IMR-90 (cell line): ENCODE data around the gene TNFSF9. TPM values are rescaled to one million over a fixed set of nuclear protein-coding genes. Genes with fewer than 3 reads are reported as not detected.

ENCODE experiments used
- ATAC-seq: fragments of 200-7000 bp; cut with Tn5 transposase; 2 replicates; pipeline ENCODE4 v1.9.1; 2020; ENCODE audit warnings: low read depth, mild to moderate bottlenecking, moderate library complexity
- BruUV-seq: library from RNA; stranded (reverse); fragments of 400-500 nt; replicated peaks from 2 replicates; lab custom pipeline; 2021; lab: Mats Ljungman, UMichigan
- CTCF ChIA-PET: fragments of 300-600 bp; formaldehyde crosslinking; extraction: SDS; loops from one replicate; lab custom pipeline; 2021; ENCODE audit warnings: antibody characterized with exemption; lab: Yijun Ruan, JAX
- POLR2A ChIA-PET: fragments of 300-600 bp; sonication (Branson Sonifier 250); formaldehyde crosslinking; loops from one replicate; lab custom pipeline; 2022; ENCODE audit warnings: antibody characterized with exemption; ENCODE audit not compliant: unreplicated experiment; lab: Charles Lee
- DNase-seq: peaks from one replicate; pipeline ENCODE4 v3.0.0; 2013
- H2AFZ ChIP-seq: replicated peaks from 2 replicates; pipeline ENCODE3; 2013; ENCODE audit warnings: low read length, mild to moderate bottlenecking; ENCODE audit not compliant: poor library complexity
- H2AK5ac ChIP-seq: 2 replicates; pipeline ENCODE4 v1.6.1; 2013; ENCODE audit warnings: low read depth, low read length, inconsistent platforms
- H2AK9ac ChIP-seq: replicated peaks from 2 replicates; pipeline ENCODE3; 2013; ENCODE audit warnings: mild to moderate bottlenecking, low read depth, low read length, moderate library complexity; ENCODE audit not compliant: poor library complexity
- H2BK120ac ChIP-seq: 2 replicates; pipeline ENCODE4 v1.6.1; 2013; ENCODE audit warnings: low read depth, low read length, inconsistent platforms
- H2BK15ac ChIP-seq: 3 replicates; pipeline ENCODE4 v1.6.1; 2013; ENCODE audit warnings: low read depth, low read length, inconsistent platforms
- H2BK20ac ChIP-seq: 2 replicates; pipeline ENCODE4 v1.6.1; 2013; ENCODE audit warnings: low read depth, mild to moderate bottlenecking, inconsistent platforms, low read length, moderate library complexity
- H2BK5ac ChIP-seq: 2 replicates; pipeline ENCODE4 v1.6.1; 2013; ENCODE audit warnings: mild to moderate bottlenecking, low read depth, low read length, inconsistent platforms; ENCODE audit not compliant: poor library complexity, severe bottlenecking
- H3K14ac ChIP-seq: replicated peaks from 2 replicates; pipeline ENCODE4 v1.6.1; 2013; ENCODE audit warnings: low read depth, low read length, inconsistent platforms
- H3K18ac ChIP-seq: 2 replicates; pipeline ENCODE4 v1.6.1; 2013; ENCODE audit warnings: low read depth, low read length, control low read depth
- H3K23ac ChIP-seq: 2 replicates; pipeline ENCODE4 v1.6.1; 2013; ENCODE audit warnings: low read depth, low read length, inconsistent platforms
- H3K27ac ChIP-seq: 2 replicates; pipeline ENCODE4 v1.5.1; 2013; ENCODE audit warnings: mild to moderate bottlenecking, control low read depth, low read length; ENCODE audit not compliant: insufficient read depth
- H3K27me3 ChIP-seq: 2 replicates; pipeline ENCODE4 v1.6.1; 2013; ENCODE audit warnings: low read length; ENCODE audit not compliant: control insufficient read depth, insufficient read depth
- H3K36me3 ChIP-seq: 2 replicates; pipeline ENCODE4 v1.6.1; 2013; ENCODE audit warnings: low read length, mixed read lengths; ENCODE audit not compliant: control insufficient read depth, insufficient read depth
- H3K4ac ChIP-seq: 2 replicates; pipeline ENCODE4 v1.6.1; 2013; ENCODE audit warnings: low read depth, low read length, inconsistent platforms
- H3K4me1 ChIP-seq: 2 replicates; pipeline ENCODE4 v1.6.1; 2013; ENCODE audit warnings: low read length, mixed read lengths; ENCODE audit not compliant: control insufficient read depth, insufficient read depth
- H3K4me2 ChIP-seq: 2 replicates; pipeline ENCODE4 v1.6.1; 2013; ENCODE audit warnings: low read depth, mild to moderate bottlenecking, control low read depth, low read length, moderate library complexity
- H3K4me3 ChIP-seq: 2 replicates; pipeline ENCODE4 v1.5.1; 2013; ENCODE audit warnings: low read depth, mild to moderate bottlenecking, control low read depth, low read length, moderate library complexity; ENCODE audit not compliant: insufficient read depth
- H3K56ac ChIP-seq: 2 replicates; pipeline ENCODE4 v1.6.1; 2013; ENCODE audit warnings: low read length, inconsistent platforms; ENCODE audit not compliant: insufficient read depth; ENCODE audit errors: extremely low read depth
- H3K79me1 ChIP-seq, 2 experiments: 2 replicates each; pipeline ENCODE4 v1.6.1; 2013; ENCODE audit warnings: low read length in 2 of 2, inconsistent platforms in 1 of 2, low read depth in 1 of 2
- H3K9ac ChIP-seq: 2 replicates; pipeline ENCODE4 v1.6.1; 2013; ENCODE audit warnings: low read depth, low read length, control low read depth
- H3K9me1 ChIP-seq: 2 replicates; pipeline ENCODE4 v1.6.1; 2013; ENCODE audit warnings: low read length, inconsistent platforms; ENCODE audit not compliant: insufficient read depth
- H3K9me3 ChIP-seq: 2 replicates; pipeline ENCODE4 v1.6.1; 2013; ENCODE audit warnings: low read length; ENCODE audit not compliant: control insufficient read depth, insufficient read depth
- H4K20me1 ChIP-seq: 2 replicates; pipeline ENCODE4 v1.6.1; 2013; ENCODE audit warnings: low read length, inconsistent platforms; ENCODE audit not compliant: insufficient read depth
- H4K5ac ChIP-seq: 2 replicates; pipeline ENCODE4 v1.6.1; 2013; ENCODE audit warnings: mild to moderate bottlenecking, low read depth, low read length, control low read depth
- H4K8ac ChIP-seq, 2 experiments: 2 replicates each; pipeline ENCODE4 v1.6.1; 2013; ENCODE audit warnings: low read depth in 2 of 2, low read length in 2 of 2, control low read depth in 1 of 2, inconsistent platforms in 1 of 2
- H4K91ac ChIP-seq: 2 replicates; pipeline ENCODE4 v1.6.1; 2013; ENCODE audit warnings: low read depth, low read length, inconsistent platforms; ENCODE audit not compliant: insufficient read depth
- BHLHE40 ChIP-seq: fragments of 150-350 bp; IDR thresholded peaks from 2 replicates; pipeline ENCODE4 v1.6.1; 2016; ENCODE audit warnings: mild to moderate bottlenecking, low read depth, low read length
- RFX5 ChIP-seq: IDR thresholded peaks from 2 replicates; pipeline ENCODE4 v1.8.0; 2012; ENCODE audit warnings: low read depth, mild to moderate bottlenecking, low read length, moderate library complexity
- WGBS, 2 experiments: methylation state at CpG; one replicate each; pipeline versions ENCODE4 v1.1.5 to v1.1.7; 2013; ENCODE audit warnings: missing lambda C conversion rate in 2 of 2; ENCODE audit not compliant: insufficient read length in 1 of 2; ENCODE audit errors: extremely low coverage in 2 of 2; 5-methylcytosine and 5-hydroxymethylcytosine counted together
- dilution Hi-C: fragments of 300-500 bp; cut with HindIII; formaldehyde crosslinking; loops from one replicate; pipeline ENCODE4 v1.14.3; 2018; ENCODE audit warnings: low sequenced_read_pairs; ENCODE audit not compliant: unreplicated experiment
- in situ Hi-C: fragments of 300-500 bp; cut with MboI; formaldehyde crosslinking; loops from 3 replicates; pipeline ENCODE4 v1.14.3; 2019; ENCODE audit warnings: low sequenced_read_pairs, inconsistent platforms, mixed read lengths
- intact Hi-C: fragments of 100-400 bp; cut with micrococcal nuclease; formaldehyde crosslinking; loops from 2 replicates; pipeline ENCODE4 v1.10.0; 2022
- polyA plus RNA-seq, 3 experiments: library from polyadenylated mRNA; depleted of rRNA; stranded (reverse); fragments of >200 nt; gene quantifications; 2 replicates each; pipeline ENCODE4 v1.2.3, GENCODE V29; 2012; ENCODE audit warnings: low replicate concordance in 1 of 3
- total RNA-seq: library from RNA; depleted of rRNA; stranded (reverse); fragments of >200 nt; gene quantifications from 2 replicates; pipeline ENCODE4 v1.2.3, GENCODE V29; 2012
- TF ChIP-seq, protein P1 (sequence below): fragments of 150-350 bp; IDR thresholded peaks from 2 replicates; pipeline ENCODE4 v1.6.1; 2017; ENCODE audit warnings: mild to moderate bottlenecking, antibody characterized with exemption, low read length, low read depth
- TF ChIP-seq, protein P2 (sequence below): fragments of 150-350 bp; IDR thresholded peaks from 2 replicates; pipeline ENCODE4 v1.6.1; 2016; ENCODE audit warnings: low read depth, mild to moderate bottlenecking, low read length, moderate library complexity, borderline replicate concordance

TNFSF9 gene
- total and polyA plus RNA-seq, 2 of the 4 experiments (the other 2 are of a cell fraction), result 0.10 TPM; not detected in 1

DNA sequence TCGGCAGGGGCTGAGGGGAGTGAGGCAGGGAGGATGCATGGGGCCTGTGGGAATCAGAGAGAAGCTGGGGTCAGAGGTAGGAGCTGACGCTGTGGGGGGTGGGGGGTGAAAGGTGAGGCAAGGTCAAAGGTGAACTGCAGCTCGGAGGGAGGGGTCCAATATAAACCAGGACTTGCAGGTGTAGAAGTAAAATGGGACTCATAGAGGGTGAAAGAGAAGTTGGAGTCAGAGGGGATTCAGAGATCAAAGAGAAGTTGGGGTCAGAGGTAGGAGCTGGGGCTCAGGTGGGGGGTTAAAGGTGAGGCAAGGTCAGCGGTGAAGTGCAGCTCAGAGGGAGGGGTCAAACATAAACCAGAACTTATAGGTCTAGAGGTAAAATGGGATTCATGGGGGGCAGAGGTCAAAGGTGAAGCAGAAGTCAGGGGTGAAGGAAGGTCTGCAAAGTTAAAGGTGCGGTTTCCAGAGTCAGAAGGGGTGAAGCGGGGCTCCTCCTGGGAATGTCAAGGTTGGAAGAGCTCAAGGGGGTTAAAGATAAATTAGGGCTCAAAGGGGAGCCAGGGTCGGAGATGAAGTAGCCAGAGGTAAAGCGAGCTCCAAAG is 36.3 kb upstream of the TNFSF9 start:
- H4K20me1 ChIP-seq, result no peaks in the 10 kb centered on the region
- no peak overlapping the region for H4K8ac ChIP-seq
- no peak overlapping the region for H2AFZ ChIP-seq
- H3K9ac ChIP-seq, result no peak overlapping the region
- in situ Hi-C loops (no loop called here), dilution Hi-C loops (no loop called here), intact Hi-C loops (no loop called here)
- no peak overlapping the region for H3K4me3 ChIP-seq
- WGBS, 2 experiments, result 60% methylated on average over 7 of the region's 8 CpGs; no CpG with 5 or more reads in 1 of the 2 experiments
- TF ChIP-seq, protein P1, sequence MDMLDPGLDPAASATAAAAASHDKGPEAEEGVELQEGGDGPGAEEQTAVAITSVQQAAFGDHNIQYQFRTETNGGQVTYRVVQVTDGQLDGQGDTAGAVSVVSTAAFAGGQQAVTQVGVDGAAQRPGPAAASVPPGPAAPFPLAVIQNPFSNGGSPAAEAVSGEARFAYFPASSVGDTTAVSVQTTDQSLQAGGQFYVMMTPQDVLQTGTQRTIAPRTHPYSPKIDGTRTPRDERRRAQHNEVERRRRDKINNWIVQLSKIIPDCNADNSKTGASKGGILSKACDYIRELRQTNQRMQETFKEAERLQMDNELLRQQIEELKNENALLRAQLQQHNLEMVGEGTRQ, result no peak
- TF ChIP-seq RFX5 (no peak), BHLHE40 (no peak)
- TF ChIP-seq, protein P2, sequence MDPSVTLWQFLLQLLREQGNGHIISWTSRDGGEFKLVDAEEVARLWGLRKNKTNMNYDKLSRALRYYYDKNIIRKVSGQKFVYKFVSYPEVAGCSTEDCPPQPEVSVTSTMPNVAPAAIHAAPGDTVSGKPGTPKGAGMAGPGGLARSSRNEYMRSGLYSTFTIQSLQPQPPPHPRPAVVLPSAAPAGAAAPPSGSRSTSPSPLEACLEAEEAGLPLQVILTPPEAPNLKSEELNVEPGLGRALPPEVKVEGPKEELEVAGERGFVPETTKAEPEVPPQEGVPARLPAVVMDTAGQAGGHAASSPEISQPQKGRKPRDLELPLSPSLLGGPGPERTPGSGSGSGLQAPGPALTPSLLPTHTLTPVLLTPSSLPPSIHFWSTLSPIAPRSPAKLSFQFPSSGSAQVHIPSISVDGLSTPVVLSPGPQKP, result no peak
- no peaks in the 10 kb centered on the region for H3K36me3 ChIP-seq
- no peak overlapping the region for H3K18ac ChIP-seq
- no peak overlapping the region for H2AK5ac ChIP-seq
- no peak overlapping the region for H3K56ac ChIP-seq
- no peak overlapping the region for H3K4me2 ChIP-seq
- CTCF ChIA-PET, result interaction anchor here (0.6 kb wide), 1 partner anchor 122 kb away, joined by 4 read pairs; the partner anchor contains the start of gene ALKBH7
- POLR2A ChIA-PET, result no interaction called here
- no peak overlapping the region for H2BK20ac ChIP-seq
- H3K27me3 ChIP-seq, result peaks cover 2% of the 10 kb centered on the region
- no peaks in the 10 kb centered on the region for H3K79me1 ChIP-seq
- ATAC-seq (no peak), DNase-seq (no peak)
- no peak overlapping the region for H3K27ac ChIP-seq
- H2BK5ac ChIP-seq, result no peak overlapping the region
- no peaks in the 10 kb centered on the region for H3K9me1 ChIP-seq
- no peak overlapping the region for H4K91ac ChIP-seq
- H3K4me1 ChIP-seq, result no peaks in the 10 kb centered on the region
- H3K23ac ChIP-seq, result no peak overlapping the region
- H2AK9ac ChIP-seq, result no peak overlapping the region
- H3K9me3 ChIP-seq, result peaks cover 12% of the 10 kb centered on the region
- no peak overlapping the region for H2BK120ac ChIP-seq
- H3K4ac ChIP-seq, result no peak overlapping the region
- no TSS peak for BruUV-seq
- no peak overlapping the region for H2BK15ac ChIP-seq
- no peak overlapping the region for H4K5ac ChIP-seq
- H3K14ac ChIP-seq, result no peak overlapping the region
